ENCODE measurements around the gene DSTYK. TPM values are rescaled to one million over a fixed set of nuclear protein-coding genes. Genes with fewer than 3 reads are reported as not detected.

The DSTYK gene
- total RNA-seq, 4 donors from 2014 or later = 15.3 to 21.3 (median 17.7) TPM

GRCh38 chr1:205121660-205122488, 89.6 kb downstream of the DSTYK start, which contains the start of gene RBBP5:
Gene RBBP5, minus strand, starts transcription at chr1:205121978. Its CDS starts 105 bp downstream, at chr1:205121873.
- H3K4me3 ChIP-seq (ENCODE audit: low read depth, poor library complexity, severe bottlenecking) = peak within 1 kb of the TSS; percentile 81
- TF ChIP-seq CTCF (IDR thresholded peaks at IDR 0.05) (peak in 1 of 3 donors; percentile 71), POLR2A (IDR thresholded peaks at IDR 0.05) (peak in 1 of 2 donors; percentile 19)
- intact Hi-C loops (cut with DNase I; ENCODE audit: low total_unique reads) = no loop called here
- 0% methylated on average over 46 of the region's 46 CpGs for WGBS, 2 donors
- peak; percentile 93 to 99 for DNase-seq (ENCODE audit: low spot score in 2 of 2)

- no peak for TF ChIP-seq POLR2A (IDR thresholded peaks at IDR 0.05)
- TF ChIP-seq CTCF (IDR thresholded peaks at IDR 0.05) = no peak
- WGBS, 2 donors = 83 to 85% methylated on average over 2 of the region's 2 CpGs
- no peak overlapping the region for H3K4me3 ChIP-seq (ENCODE audit: low read depth, poor library complexity, severe bottlenecking)
- intact Hi-C loops (cut with DNase I; ENCODE audit: low total_unique reads) = no loop called here
- no peak for DNase-seq (ENCODE audit: low spot score in 2 of 2)
Measured at GRCh38 chr1:205118752-205119151, 92.8 kb downstream of the DSTYK start.

- intact Hi-C loops (cut with DNase I; ENCODE audit: low total_unique reads) = no loop called here
- no peak for TF ChIP-seq CTCF (IDR thresholded peaks at IDR 0.05)
- TF ChIP-seq POLR2A (IDR thresholded peaks at IDR 0.05) = no peak
- no peak for DNase-seq (ENCODE audit: low spot score in 2 of 2)
- H3K4me3 ChIP-seq (ENCODE audit: low read depth, poor library complexity, severe bottlenecking) = no peak overlapping the region
Measured at GRCh38 chr1:205111354-205111753, 100.1 kb downstream of the DSTYK start.

- intact Hi-C loops (cut with DNase I; ENCODE audit: low total_unique reads) = no loop called here
- H3K4me3 ChIP-seq (ENCODE audit: low read depth, poor library complexity, severe bottlenecking) = no peak overlapping the region
- WGBS, 2 donors = 85 to 97% methylated on average over 5 of the region's 5 CpGs
- TF ChIP-seq CTCF (IDR thresholded peaks at IDR 0.05) = no peak
- no peak for TF ChIP-seq POLR2A (IDR thresholded peaks at IDR 0.05)
- DNase-seq (ENCODE audit: low spot score in 2 of 2) = no peak
Measured at GRCh38 chr1:205109711-205110110, 101.8 kb downstream of the DSTYK start.

GRCh38 chr1:205109269-205109668, 102.2 kb downstream of the DSTYK start:
- intact Hi-C loops (cut with DNase I; ENCODE audit: low total_unique reads) = no loop called here
- TF ChIP-seq POLR2A (IDR thresholded peaks at IDR 0.05) (no peak), CTCF (IDR thresholded peaks at IDR 0.05) (no peak)
- DNase-seq (ENCODE audit: low spot score in 2 of 2) = no peak
- no peak overlapping the region for H3K4me3 ChIP-seq (ENCODE audit: low read depth, poor library complexity, severe bottlenecking)
- 93 to 94% methylated on average over 1 of the region's 1 CpG for WGBS, 2 donors
